ENCODE results near the gene HEPACAM.

DNA sequence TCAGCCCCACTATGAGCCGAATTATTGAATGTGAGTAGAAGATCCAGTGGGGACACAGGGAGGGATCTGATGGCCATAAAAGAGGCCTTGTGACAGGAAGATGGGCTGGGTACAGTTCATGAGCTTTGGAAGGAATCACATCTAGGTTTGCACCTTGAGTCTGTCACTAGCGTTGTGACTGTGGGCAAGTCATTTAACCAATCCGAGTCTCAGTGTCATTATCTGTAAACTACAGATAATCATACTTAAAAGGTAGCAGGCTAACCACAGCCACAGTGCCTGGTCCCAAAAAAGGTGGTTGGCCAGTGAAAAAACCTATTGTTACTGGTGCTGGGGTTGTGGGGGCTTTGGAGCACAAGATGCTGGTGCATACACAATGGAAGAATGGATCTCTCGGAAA, 13.0 kb downstream of the HEPACAM start:
- TF ChIP-seq POLR2A (IDR thresholded peaks at IDR 0.05) (no peak), CTCF (IDR thresholded peaks at IDR 0.05) (no peak), POLR2AphosphoS5 (IDR thresholded peaks at IDR 0.05; ENCODE audit: insufficient read depth in 1 of 2, low read depth in 1 of 2) (no peak)

Measured in vagina (tissue), 2 donors.